Lower lobe of right lung (tissue), 2 donors: ENCODE results near the gene XYLT2. TPM values are rescaled to one million over a fixed set of nuclear protein-coding genes. Genes with fewer than 3 reads are reported as not detected.

Experiments used
- ATAC-seq, 2 donors: fragments of 200-7000 bp; cut with Tn5 transposase; one replicate each; pipeline ENCODE4 v1.9.1; 2020 to 2022; ENCODE audit warnings: mild to moderate bottlenecking in 2 of 2, moderate library complexity in 2 of 2
- DNase-seq: peaks from one replicate; pipeline ENCODE4 v3.0.0-alpha.2; 2020
- H3K27ac ChIP-seq: fragments of 200-600 bp; one replicate; pipeline ENCODE4 v1.8.0; 2022
- H3K27me3 ChIP-seq: fragments of 200-600 bp; one replicate; pipeline ENCODE4 v1.8.0; 2022; ENCODE audit warnings: low read depth
- H3K36me3 ChIP-seq: fragments of 200-600 bp; one replicate; pipeline ENCODE4 v1.8.0; 2022; ENCODE audit warnings: mild to moderate bottlenecking
- H3K4me1 ChIP-seq: fragments of 200-600 bp; one replicate; pipeline ENCODE4 v1.8.0; 2022
- H3K4me3 ChIP-seq: fragments of 200-600 bp; one replicate; pipeline ENCODE4 v1.8.0; 2022; ENCODE audit warnings: mild to moderate bottlenecking
- H3K9me3 ChIP-seq: fragments of 200-600 bp; one replicate; pipeline ENCODE4 v1.8.0; 2022
- intact Hi-C: fragments of 100-400 bp; cut with DNase I; formaldehyde crosslinking; loops from one replicate; pipeline ENCODE4 v1.11.0; 2022
- total RNA-seq: library from RNA; stranded (reverse); fragmentation: NEBNext Ultra II Directional; extraction: Animal tissue kit (Norgen Biotek cat#: 25700); gene quantifications from one replicate; pipeline ENCODE4 v1.2.1, GENCODE V29; 2021
- TF ChIP-seq, protein P1 (sequence below): fragments of 200-600 bp; IDR thresholded peaks from one replicate; pipeline ENCODE4 v1.8.0; 2022; ENCODE audit warnings: antibody characterized with exemption, mild to moderate bottlenecking
- donor health status: DM: no; HTN: yes; CAD: no; lungs with severe emphysema.

The XYLT2 gene
- total RNA-seq, 1 donor from 2014 or later: 19.3 TPM

DNA sequence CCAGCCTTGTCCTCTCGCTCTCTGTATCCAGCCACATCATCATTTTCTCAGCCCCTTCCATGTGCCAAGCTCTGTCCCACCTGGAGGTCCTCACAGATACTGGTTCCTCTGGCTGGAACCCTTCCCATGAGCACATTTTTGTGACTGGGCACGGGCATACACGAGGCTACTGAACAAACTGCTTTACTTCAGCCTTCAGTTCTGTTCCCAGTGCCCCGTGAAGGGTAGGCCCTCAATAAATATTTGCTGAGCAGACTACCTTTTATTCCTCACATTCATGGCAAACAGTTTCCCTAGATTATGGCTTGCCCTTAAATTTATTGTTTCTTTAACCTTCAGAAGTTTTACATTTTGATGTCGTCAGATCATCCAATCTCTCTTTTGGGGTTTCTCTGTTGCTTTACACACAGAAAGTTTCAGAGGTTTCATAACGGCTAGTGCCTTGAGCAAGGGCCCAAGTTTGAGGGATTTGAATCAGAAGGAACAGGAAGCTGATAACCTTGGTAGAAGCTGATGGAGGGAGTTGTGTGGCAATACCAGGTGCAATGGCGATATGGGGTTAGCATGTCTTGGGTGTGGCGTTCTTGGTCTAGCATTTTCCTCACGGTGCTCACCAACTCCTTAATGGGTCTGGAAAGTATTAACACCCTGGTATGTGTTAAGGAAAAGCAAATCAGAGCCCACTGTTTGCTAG, 43.9 kb upstream of the XYLT2 start:
- no peaks in the 10 kb centered on the region for H3K27me3 ChIP-seq
- no peak overlapping the region for H3K4me3 ChIP-seq
- H3K36me3 ChIP-seq: no peaks in the 10 kb centered on the region
- intact Hi-C loops: no loop called here
- ATAC-seq: no peak
- DNase-seq: no peak
- H3K9me3 ChIP-seq: no peaks in the 10 kb centered on the region
- H3K27ac ChIP-seq: no peak overlapping the region
- TF ChIP-seq, protein P1, sequence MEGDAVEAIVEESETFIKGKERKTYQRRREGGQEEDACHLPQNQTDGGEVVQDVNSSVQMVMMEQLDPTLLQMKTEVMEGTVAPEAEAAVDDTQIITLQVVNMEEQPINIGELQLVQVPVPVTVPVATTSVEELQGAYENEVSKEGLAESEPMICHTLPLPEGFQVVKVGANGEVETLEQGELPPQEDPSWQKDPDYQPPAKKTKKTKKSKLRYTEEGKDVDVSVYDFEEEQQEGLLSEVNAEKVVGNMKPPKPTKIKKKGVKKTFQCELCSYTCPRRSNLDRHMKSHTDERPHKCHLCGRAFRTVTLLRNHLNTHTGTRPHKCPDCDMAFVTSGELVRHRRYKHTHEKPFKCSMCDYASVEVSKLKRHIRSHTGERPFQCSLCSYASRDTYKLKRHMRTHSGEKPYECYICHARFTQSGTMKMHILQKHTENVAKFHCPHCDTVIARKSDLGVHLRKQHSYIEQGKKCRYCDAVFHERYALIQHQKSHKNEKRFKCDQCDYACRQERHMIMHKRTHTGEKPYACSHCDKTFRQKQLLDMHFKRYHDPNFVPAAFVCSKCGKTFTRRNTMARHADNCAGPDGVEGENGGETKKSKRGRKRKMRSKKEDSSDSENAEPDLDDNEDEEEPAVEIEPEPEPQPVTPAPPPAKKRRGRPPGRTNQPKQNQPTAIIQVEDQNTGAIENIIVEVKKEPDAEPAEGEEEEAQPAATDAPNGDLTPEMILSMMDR: no peak
- peaks cover 13% of the 10 kb centered on the region for H3K4me1 ChIP-seq

DNA sequence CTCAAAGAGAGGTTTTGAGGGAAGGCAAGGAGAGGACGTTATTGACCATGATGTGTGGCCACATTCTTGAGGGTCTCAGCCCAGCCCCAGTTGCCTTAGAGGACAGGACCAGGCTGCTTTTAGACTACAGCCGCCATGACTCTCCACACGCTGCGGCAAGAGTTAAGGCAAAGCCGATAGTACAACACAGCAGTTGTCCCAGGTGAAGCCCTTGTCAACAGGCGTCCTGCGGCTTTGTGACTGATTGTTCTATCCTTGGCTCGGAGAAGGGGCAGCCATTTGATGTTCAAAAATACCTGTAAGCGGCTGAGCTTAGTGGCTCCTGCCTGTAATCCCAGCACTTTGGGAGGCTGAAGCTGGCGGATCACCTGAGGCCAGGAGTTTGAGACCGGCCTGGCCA, 42.9 kb upstream of the XYLT2 start:
- no peaks in the 10 kb centered on the region for H3K27me3 ChIP-seq
- H3K9me3 ChIP-seq: no peaks in the 10 kb centered on the region
- no peak for ATAC-seq
- TF ChIP-seq, protein P1: no peak
- intact Hi-C loops: no loop called here
- H3K4me1 ChIP-seq: peaks cover 13% of the 10 kb centered on the region
- no peak overlapping the region for H3K4me3 ChIP-seq
- no peaks in the 10 kb centered on the region for H3K36me3 ChIP-seq
- H3K27ac ChIP-seq: no peak overlapping the region
- no peak for DNase-seq

DNA sequence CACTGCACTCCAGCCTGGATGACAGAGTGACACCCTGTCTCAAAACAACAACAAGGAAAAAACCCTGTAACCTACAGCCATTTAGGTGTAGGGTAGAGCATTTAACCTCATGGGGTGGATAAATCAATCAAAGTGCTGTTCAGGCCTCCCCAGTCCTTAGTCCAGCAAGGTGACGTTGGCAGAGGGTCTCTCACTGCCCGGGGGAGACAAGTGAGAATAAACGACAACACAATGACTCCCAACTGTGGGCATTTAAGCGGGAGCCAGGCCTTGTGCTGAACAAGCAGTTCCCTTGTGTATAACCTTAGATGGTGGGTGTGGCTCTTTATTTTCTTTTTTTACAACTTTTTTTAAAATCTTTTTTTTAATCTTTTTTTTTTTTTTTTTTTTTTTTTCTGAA, 42.3 kb upstream of the XYLT2 start:
- Histone ChIP-seq H3K4me1 (peaks cover 13% of the 10 kb centered on the region), H3K9me3 (no peaks in the 10 kb centered on the region), H3K27me3 (no peaks in the 10 kb centered on the region), H3K36me3 (no peaks in the 10 kb centered on the region), H3K27ac (no peak overlapping the region), H3K4me3 (no peak overlapping the region)
- no peak for DNase-seq
- intact Hi-C loops: no loop called here
- ATAC-seq: no peak
- TF ChIP-seq, protein P1: no peak

DNA sequence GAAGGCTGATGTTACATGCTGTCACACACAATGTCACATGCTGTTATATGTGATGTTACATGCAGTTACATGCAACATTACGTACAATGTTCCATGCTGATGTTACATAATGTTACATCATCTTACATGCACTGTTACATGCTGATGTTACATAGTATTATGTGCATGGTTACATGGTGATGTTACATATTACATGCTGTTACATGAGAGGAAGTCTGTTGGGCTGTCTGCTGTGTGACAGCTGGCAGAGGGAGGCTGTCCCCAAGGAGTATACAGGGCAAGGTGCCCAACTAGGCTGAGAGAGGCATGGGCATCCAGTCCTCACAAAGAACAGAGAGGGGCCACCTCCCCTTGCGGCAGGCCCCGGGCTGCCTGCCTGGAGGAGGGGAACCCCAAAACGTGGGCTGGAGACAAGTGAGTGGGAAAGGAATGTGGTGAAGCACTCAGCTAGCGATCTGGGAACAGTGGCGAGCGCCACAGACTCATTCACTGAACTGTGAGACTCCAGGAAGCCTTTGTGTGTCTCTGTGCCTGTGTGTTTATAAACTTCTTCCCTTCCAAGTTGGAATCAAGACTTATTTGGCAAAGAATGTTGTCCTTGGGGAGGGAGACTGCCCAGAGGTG, 41.0 kb upstream of the XYLT2 start:
- no peak overlapping the region for H3K4me3 ChIP-seq
- H3K9me3 ChIP-seq: no peaks in the 10 kb centered on the region
- H3K4me1 ChIP-seq: peaks cover 13% of the 10 kb centered on the region
- ATAC-seq (peak; percentile 23 to 37), DNase-seq (no peak)
- intact Hi-C loops: no loop called here
- TF ChIP-seq, protein P1: no peak
- no peaks in the 10 kb centered on the region for H3K27me3 ChIP-seq
- no peaks in the 10 kb centered on the region for H3K36me3 ChIP-seq
- no peak overlapping the region for H3K27ac ChIP-seq

DNA sequence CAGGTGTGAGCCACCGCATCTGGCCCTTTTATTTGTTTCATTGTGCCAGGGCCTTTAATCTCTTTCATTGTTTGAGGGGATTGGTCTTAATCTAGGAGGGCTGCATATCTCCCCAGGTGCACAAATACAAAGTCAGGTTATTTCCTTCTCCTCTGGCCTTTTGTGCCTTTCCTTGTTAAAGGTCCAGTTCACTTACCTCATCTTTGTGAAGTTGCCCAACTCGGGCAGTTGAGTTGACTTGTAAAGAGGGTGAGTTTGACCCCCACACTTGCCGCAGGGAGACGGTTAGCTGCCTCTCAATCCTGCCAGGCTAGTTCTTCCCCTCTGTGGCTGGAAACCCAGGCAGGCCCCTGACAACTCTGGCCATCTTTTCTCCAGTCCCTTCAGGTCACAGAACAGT, 38.3 kb upstream of the XYLT2 start:
- no peak for DNase-seq
- no peak overlapping the region for H3K27ac ChIP-seq
- no peak for ATAC-seq
- H3K4me3 ChIP-seq: no peak overlapping the region
- TF ChIP-seq, protein P1: no peak
- intact Hi-C loops: no loop called here
- H3K27me3 ChIP-seq: no peaks in the 10 kb centered on the region
- H3K36me3 ChIP-seq: no peaks in the 10 kb centered on the region
- H3K4me1 ChIP-seq: peaks cover 13% of the 10 kb centered on the region
- no peaks in the 10 kb centered on the region for H3K9me3 ChIP-seq
